HepG2 (cell line): ENCODE data around the gene SNF8. TPM values are rescaled to one million over a fixed set of nuclear protein-coding genes. Genes with fewer than 3 reads are reported as not detected.

Source experiments
- ATAC-seq: fragments of 200-7000 bp; cut with Tn5 transposase; 3 replicates; pipeline ENCODE4 v1.9.1; 2020; ENCODE audit warnings: mild to moderate bottlenecking, moderate library complexity
- BruUV-seq: library from RNA; stranded (reverse); fragments of 400-500 nt; replicated peaks from 2 replicates; lab custom pipeline; 2021; lab: Mats Ljungman, UMichigan
- CTCF ChIA-PET: fragments of 300-600 bp; formaldehyde crosslinking; extraction: SDS; loops from one replicate; lab custom pipeline; 2021; ENCODE audit warnings: low total read pairs, inconsistent platforms, low intra/inter-chr PET ratio; lab: Yijun Ruan, JAX
- POLR2A ChIA-PET: fragments of 350-600 bp; sonication (Branson Sonifier 250); formaldehyde crosslinking; loops from one replicate; lab custom pipeline; 2020; ENCODE audit warnings: antibody characterized with exemption, inconsistent platforms; lab: Yijun Ruan, JAX
- DNase-seq: peaks from one replicate; pipeline ENCODE4 v3.0.0-alpha.2; 2015; ENCODE audit warnings: low spot score
- FAIRE-seq: peaks from 3 replicates; lab custom pipeline; 2011; peaks lifted over from hg19 to GRCh38; lab: Jason Lieb, UNC
- H2AFZ ChIP-seq: one replicate; pipeline ENCODE4 v1.6.1; 2011; ENCODE audit warnings: low read length, inconsistent platforms
- H3K27ac ChIP-seq: fragments of 300-600 bp; 3 replicates; pipeline ENCODE4 v1.8.0; 2011; ENCODE audit warnings: mixed run types, mild to moderate bottlenecking, mixed read lengths, low read length, inconsistent platforms; ENCODE audit not compliant: insufficient read depth; ENCODE audit errors: extremely low read length
- H3K27me3 ChIP-seq, 2 experiments: fragments of 200-600 bp in 1 of 2; 2 replicates in 1 of 2; 3 replicates in 1 of 2; pipeline versions ENCODE4 v1.6.0 to v1.8.0; 2011; ENCODE audit warnings: low read length in 2 of 2, mild to moderate bottlenecking in 2 of 2, moderate library complexity in 2 of 2, inconsistent platforms in 1 of 2; ENCODE audit not compliant: insufficient read depth in 2 of 2, control insufficient read depth in 1 of 2
- H3K36me3 ChIP-seq, 2 experiments: fragments of 200-600 bp in 1 of 2; replicated peaks in 1 of 2; 2 replicates in 1 of 2; 3 replicates in 1 of 2; pipeline versions ENCODE4 v1.5.1 to v1.8.0; 2011; ENCODE audit warnings: low read length in 2 of 2, inconsistent platforms in 1 of 2; ENCODE audit not compliant: insufficient read depth in 2 of 2, control insufficient read depth in 1 of 2
- H3K4me1 ChIP-seq: 2 replicates; pipeline ENCODE4 v1.5.1; 2012; ENCODE audit warnings: low read length, inconsistent platforms; ENCODE audit not compliant: insufficient read depth
- H3K4me2 ChIP-seq: 2 replicates; pipeline ENCODE4 v1.6.0; 2011; ENCODE audit warnings: low read depth, low read length, inconsistent platforms
- H3K4me3 ChIP-seq, 3 experiments: fragments of 200-600 bp in 1 of 3; sonication (generic), shearing (Covaris generic) in 1 of 3; replicated peaks in 1 of 3; 2 replicates each; pipeline ENCODE4 v1.5.1; 2011 to 2016; ENCODE audit warnings: low read length in 3 of 3, inconsistent platforms in 2 of 3, low read depth in 2 of 3, mild to moderate bottlenecking in 2 of 3, control low read depth in 1 of 3, mixed read lengths in 1 of 3; ENCODE audit not compliant: insufficient read depth in 1 of 3
- H3K79me2 ChIP-seq: one replicate; pipeline ENCODE4 v1.6.1; 2011; ENCODE audit warnings: low read length, inconsistent platforms; ENCODE audit not compliant: insufficient read depth
- H3K9ac ChIP-seq: 2 replicates; pipeline ENCODE4 v1.6.0; 2011; ENCODE audit warnings: mild to moderate bottlenecking, low read depth, low read length, inconsistent platforms; ENCODE audit not compliant: insufficient read depth
- H3K9me3 ChIP-seq: 2 replicates; pipeline ENCODE4 v1.5.1; 2012; ENCODE audit warnings: mild to moderate bottlenecking, low read length
- H4K20me1 ChIP-seq: 2 replicates; pipeline ENCODE4 v1.6.0; 2011; ENCODE audit warnings: inconsistent platforms, mild to moderate bottlenecking, low read length, moderate library complexity; ENCODE audit not compliant: insufficient read depth
- AGO2 ChIP-seq: fragments of 200-400 bp; formaldehyde crosslinking; optimal IDR thresholded peaks from 2 replicates; pipeline ENCODE3; 2017; ENCODE audit warnings: mild to moderate bottlenecking, low read depth, low read length, moderate library complexity
- CSRNP1 ChIP-seq: sonication (generic); formaldehyde crosslinking; IDR thresholded peaks from 2 replicates; pipeline ENCODE4 v1.8.1; 2023; ENCODE audit warnings: mild to moderate bottlenecking, missing genetic modification reagents
- DPF2 ChIP-seq: sonication (generic); formaldehyde crosslinking; IDR thresholded peaks from 2 replicates; pipeline ENCODE4 v1.4.0; 2020; ENCODE audit warnings: mild to moderate bottlenecking, low read depth, missing genetic modification reagents, borderline replicate concordance
- KLF12 ChIP-seq: sonication (generic); formaldehyde crosslinking; IDR thresholded peaks from 2 replicates; pipeline ENCODE4 v1.4.0; 2020; ENCODE audit warnings: missing genetic modification reagents, borderline replicate concordance
- POLR2A ChIP-seq, 2 experiments: IDR thresholded peaks; 2 replicates each; pipeline ENCODE4 v1.6.1; 2011; ENCODE audit warnings: low read depth in 2 of 2, low read length in 2 of 2, mild to moderate bottlenecking in 1 of 2, moderate library complexity in 1 of 2; ENCODE audit not compliant: insufficient read depth in 1 of 2
- RBM22 ChIP-seq: fragments of 200-400 bp; formaldehyde crosslinking; optimal IDR thresholded peaks from 2 replicates; pipeline ENCODE3; 2017; ENCODE audit warnings: mild to moderate bottlenecking, low read length, moderate library complexity
- SNAPC4 ChIP-seq: sonication (generic); formaldehyde crosslinking; IDR thresholded peaks from 2 replicates; pipeline ENCODE4 v1.4.0; 2020; ENCODE audit warnings: mild to moderate bottlenecking, missing genetic modification reagents
- ZC3H4 ChIP-seq: sonication (generic); formaldehyde crosslinking; IDR thresholded peaks from 2 replicates; pipeline ENCODE4 v1.4.0; 2020; ENCODE audit warnings: missing genetic modification reagents, borderline replicate concordance
- ZNF605 ChIP-seq: sonication (generic); formaldehyde crosslinking; IDR thresholded peaks from 2 replicates; pipeline ENCODE4 v1.8.0; 2022; ENCODE audit warnings: mild to moderate bottlenecking, missing genetic modification reagents
- ZSCAN30 ChIP-seq: sonication (generic); formaldehyde crosslinking; IDR thresholded peaks from 2 replicates; pipeline ENCODE4 v1.5.0; 2020; ENCODE audit warnings: mild to moderate bottlenecking, missing genetic modification reagents
- WGBS: methylation state at CpG from one replicate; pipeline ENCODE4 v1.1.6; 2017; ENCODE audit warnings: low lambda C conversion rate; 5-methylcytosine and 5-hydroxymethylcytosine counted together
- in situ Hi-C: cut with HindIII; loops from 2 replicates; pipeline ENCODE4 v1.10.0; 2017; ENCODE audit warnings: low pct_unique_long_range_greater_than_20kb; ENCODE audit not compliant: extremely low pct_ligation_motif_present
- intact Hi-C: fragments of 100-400 bp; cut with micrococcal nuclease; formaldehyde crosslinking; loops from one replicate; pipeline ENCODE4 v1.10.0; 2022; ENCODE audit not compliant: unreplicated experiment
- polyA plus RNA-seq, 8 experiments: library from polyadenylated mRNA; depleted of rRNA in 3 of 8; stranded (reverse) in 7 of 8; unstranded in 1 of 8; fragments of >200 nt; fragmentation: Illumina TruSeq in 4 of 8; extraction: Trizol in 4 of 8; gene quantifications; 2 replicates each; pipeline versions ENCODE4 v1.2.1 to v1.2.3, GENCODE V29; 2011 to 2016; ENCODE audit warnings: low read depth in 4 of 8, missing spikeins in 1 of 8, mixed read lengths in 1 of 8; ENCODE audit not compliant: insufficient read depth in 1 of 8
- total RNA-seq, 5 experiments: library from RNA; depleted of rRNA; stranded (reverse); fragments of >200 nt; fragmentation: Illumina TruSeq; extraction: Trizol; gene quantifications; 2 replicates each; pipeline ENCODE4 v1.2.3, GENCODE V29; 2016; ENCODE audit warnings: low read depth in 1 of 5

SNF8 gene
- total and polyA plus RNA-seq, 2 of the 13 experiments (the other 11 are each of a cell fraction or from before 2014, with no cell fraction given), result 114 to 153 TPM

- no peaks in the 10 kb centered on the region for H3K9me3 ChIP-seq
- ATAC-seq (peak; percentile 6; the same call in 1 of the 3 replicates), DNase-seq (no peak), FAIRE-seq (no peak)
- no peak overlapping the region for H3K9ac ChIP-seq
- ChIA-PET CTCF (no interaction called here), POLR2A (interaction anchor here (0.7 to 2.0 kb wide), 8 partner anchors 11 to 96 kb away, joined by 3 to 11 read pairs (median 4); partner anchors contain the start of genes ATP5MC1, SNF8 and UBE2Z)
- H3K27me3 ChIP-seq, result no peaks in the 10 kb centered on the region
- H2AFZ ChIP-seq, result no peak overlapping the region
- TF ChIP-seq ZSCAN30 (CRISPR knock-in tag) (no peak), ZNF605 (CRISPR knock-in tag) (no peak), CSRNP1 (CRISPR knock-in tag) (no peak), SNAPC4 (CRISPR knock-in tag) (no peak), DPF2 (no peak), AGO2 (peak; percentile 60), RBM22 (peak; percentile 72), ZC3H4 (CRISPR knock-in tag) (0 out of 2 replicates have a peak, but pooled peaks have one; percentile 41), KLF12 (no peak), POLR2A (IDR thresholded peaks at IDR 0.05; ENCODE audit: insufficient read depth in 1 of 2, low read depth in 2 of 2, low read length in 2 of 2) (peak in 1 of 2 experiments; percentile 44; a peak in 1 of 4 replicates)
- in situ Hi-C loops, result no loop called here
- H3K4me3 ChIP-seq, result no peak overlapping the region
- no peaks in the 10 kb centered on the region for H3K79me2 ChIP-seq
- WGBS, result 95% methylated on average over 6 of the region's 6 CpGs
- intact Hi-C loops, result no loop called here
- peaks cover 21% of the 10 kb centered on the region for H3K4me1 ChIP-seq
- no peak overlapping the region for H3K27ac ChIP-seq
- peaks cover 33 to 81% of the 10 kb centered on the region in 2 experiments for H3K36me3 ChIP-seq
- no peak overlapping the region for H3K4me2 ChIP-seq
- H4K20me1 ChIP-seq, result no peaks in the 10 kb centered on the region
- no TSS peak for BruUV-seq
Observed at GRCh38 chr17:48933035-48933434, 11.6 kb downstream of the SNF8 start.
